Esophagus squamous epithelium (tissue), 5 donors: ENCODE measurements around the gene UBR3. TPM values are rescaled to one million over a fixed set of nuclear protein-coding genes. Genes with fewer than 3 reads are reported as not detected.

Experiments used
- DNase-seq: peaks from one replicate; lab custom pipeline; 2025; lab: John Stamatoyannopoulos, UW
- H3K27ac ChIP-seq, 4 donors: fragments of 200-600 bp; sonication (generic); one replicate each; pipeline ENCODE4 v1.5.1; 2016 to 2019; ENCODE audit warnings: mild to moderate bottlenecking in 1 of 4
- H3K27me3 ChIP-seq, 4 donors: fragments of 200-600 bp; sonication (generic); 1 replicate in 3 of 4; 2 replicates in 1 of 4; pipeline versions ENCODE4 v1.5.1 to v1.6.0; 2017 to 2021; ENCODE audit warnings: antibody characterized with exemption in 1 of 4
- H3K36me3 ChIP-seq, 3 donors: fragments of 200-600 bp; sonication (generic); one replicate each; pipeline ENCODE4 v1.5.1; 2016 to 2019
- H3K4me1 ChIP-seq, 3 donors: fragments of 200-600 bp; sonication (generic); one replicate each; pipeline ENCODE4 v1.5.1; 2017 to 2019
- H3K4me3 ChIP-seq, 4 donors: fragments of 200-600 bp; sonication (generic); 1 replicate in 3 of 4; 2 replicates in 1 of 4; pipeline ENCODE4 v1.5.1; 2016 to 2019; ENCODE audit warnings: mild to moderate bottlenecking in 2 of 4, moderate library complexity in 1 of 4
- H3K9me3 ChIP-seq, 3 donors: fragments of 200-600 bp; sonication (generic); one replicate each; pipeline ENCODE4 v1.5.1; 2016 to 2019
- CTCF ChIP-seq, 6 experiments: fragments of 450-650 bp in 4 of 6; fragments of 200-600 bp in 2 of 6; sonication (generic) in 2 of 6; IDR thresholded peaks; one replicate each; pipeline ENCODE4 v1.5.1; 2016 to 2019; ENCODE audit warnings: antibody characterized with exemption in 6 of 6, mild to moderate bottlenecking in 4 of 6, moderate library complexity in 4 of 6
- POLR2A ChIP-seq, 4 donors: fragments of 450-650 bp; IDR thresholded peaks; one replicate each; pipeline ENCODE4 v1.6.1; 2017; ENCODE audit warnings: antibody characterized with exemption in 4 of 4, mild to moderate bottlenecking in 4 of 4, moderate library complexity in 3 of 4
- WGBS, 2 donors: methylation state at CpG; one replicate each; pipeline ENCODE4 v1.1.5; 2018; 5-methylcytosine and 5-hydroxymethylcytosine counted together
- intact Hi-C: fragments of 100-400 bp; cut with DNase I; formaldehyde crosslinking; loops from one replicate; pipeline ENCODE4 v1.15.0; 2022
- total RNA-seq, 4 donors: library from RNA; depleted of rRNA; stranded (reverse); fragments of >200 nt; gene quantifications; one replicate each; pipeline ENCODE4 v1.1.0, GENCODE V29; 2016
- donor health status: DM: yes; HTN: yes; CAD: no.

Gene UBR3
- total RNA-seq, 4 donors from 2014 or later = 26.9 to 56.8 (median 43.2) TPM

- intact Hi-C loops = no loop called here
- Histone ChIP-seq H3K27me3 (no peaks in the 10 kb centered on the region), H3K36me3 (peaks cover 0 to 44% (median 0%) of the 10 kb centered on the region in 3 donors), H3K4me3 (no peak overlapping the region), H3K27ac (no peak overlapping the region), H3K4me1 (peaks cover 0 to 12% (median 10%) of the 10 kb centered on the region in 3 donors), H3K9me3 (no peaks in the 10 kb centered on the region)
- 9 to 21% methylated on average over 2 of the region's 2 CpGs for WGBS, 2 donors
- TF ChIP-seq POLR2A (IDR thresholded peaks at IDR 0.05) (no peak), CTCF (IDR thresholded peaks at IDR 0.05) (no peak)
- no peak for DNase-seq
Measured at GRCh38 chr2:170073288-170073687, 246.0 kb downstream of the UBR3 start.

- Histone ChIP-seq H3K4me3 (no peak overlapping the region), H3K27me3 (no peaks in the 10 kb centered on the region), H3K36me3 (peaks cover 0 to 34% (median 0%) of the 10 kb centered on the region in 3 donors), H3K27ac (no peak overlapping the region), H3K9me3 (no peaks in the 10 kb centered on the region), H3K4me1 (peaks cover 0 to 12% (median 10%) of the 10 kb centered on the region in 3 donors)
- DNase-seq = no peak
- intact Hi-C loops = no loop called here
- TF ChIP-seq POLR2A (IDR thresholded peaks at IDR 0.05) = no peak
- WGBS, 2 donors = 86 to 100% methylated on average over 1 of the region's 1 CpG
Measured at GRCh38 chr2:170076189-170076588, 248.9 kb downstream of the UBR3 start.

GRCh38 chr2:170077830-170078569, 250.7 kb downstream of the UBR3 start:
- 80 to 85% methylated on average over 7 of the region's 7 CpGs for WGBS, 2 donors
- Histone ChIP-seq H3K36me3 (peaks cover 0 to 48% (median 0%) of the 10 kb centered on the region in 3 donors), H3K9me3 (no peaks in the 10 kb centered on the region), H3K27ac (no peak overlapping the region), H3K4me3 (no peak overlapping the region), H3K4me1 (peaks cover 0 to 10% (median 6%) of the 10 kb centered on the region in 3 donors), H3K27me3 (no peaks in the 10 kb centered on the region)
- DNase-seq = no peak
- TF ChIP-seq POLR2A (IDR thresholded peaks at IDR 0.05) (no peak), CTCF (IDR thresholded peaks at IDR 0.05) (no peak)
- intact Hi-C loops = no loop called here

GRCh38 chr2:170084820-170085491, 257.7 kb downstream of the UBR3 start:
- intact Hi-C loops = no loop called here
- Histone ChIP-seq H3K4me1 (peaks cover 0 to 10% (median 0%) of the 10 kb centered on the region in 3 donors), H3K4me3 (no peak overlapping the region), H3K27me3 (no peaks in the 10 kb centered on the region), H3K36me3 (peaks cover 0 to 42% (median 0%) of the 10 kb centered on the region in 3 donors), H3K27ac (no peak overlapping the region), H3K9me3 (no peaks in the 10 kb centered on the region)
- TF ChIP-seq POLR2A (IDR thresholded peaks at IDR 0.05) (no peak), CTCF (IDR thresholded peaks at IDR 0.05) (no peak)
- WGBS, 2 donors = 92% methylated on average over 2 of the region's 2 CpGs
- no peak for DNase-seq

GRCh38 chr2:170086117-170086688, 258.9 kb downstream of the UBR3 start:
- no peak for DNase-seq
- 82 to 84% methylated on average over 5 of the region's 5 CpGs for WGBS, 2 donors
- intact Hi-C loops = no loop called here
- Histone ChIP-seq H3K36me3 (peaks cover 0 to 30% (median 0%) of the 10 kb centered on the region in 3 donors), H3K27me3 (no peaks in the 10 kb centered on the region), H3K9me3 (no peaks in the 10 kb centered on the region), H3K4me1 (peaks cover 0 to 10% (median 0%) of the 10 kb centered on the region in 3 donors), H3K27ac (no peak overlapping the region), H3K4me3 (no peak overlapping the region)
- TF ChIP-seq CTCF (IDR thresholded peaks at IDR 0.05) (no peak), POLR2A (IDR thresholded peaks at IDR 0.05) (no peak)
